Mammary epithelial cell (primary cell): ENCODE results near the gene STARD7.

Experiments
- CTCF ChIP-seq, 2 donors: IDR thresholded peaks in 1 of 2; conservative IDR thresholded peaks in 1 of 2; 2 replicates each; pipeline ENCODE4 v1.5.1; 2011 to 2012; ENCODE audit warnings: inconsistent platforms in 2 of 2, low read length in 2 of 2, mild to moderate bottlenecking in 2 of 2, control low read depth in 1 of 2, low read depth in 1 of 2; ENCODE audit not compliant: insufficient read depth in 1 of 2; ENCODE audit errors: extremely low read depth in 1 of 2
- EZH2 ChIP-seq: IDR thresholded peaks from 2 replicates; pipeline ENCODE4 v1.6.1; 2012; ENCODE audit warnings: low read length, inconsistent platforms, borderline replicate concordance

GRCh38 chr2:96225016-96225533 lies 16.4 kb upstream of the STARD7 start:
- TF ChIP-seq CTCF (conservative IDR thresholded peaks at IDR 0.05 in 1 of 2, IDR thresholded peaks at IDR 0.05 in 1 of 2; ENCODE audit: extremely low read depth in 1 of 2, insufficient read depth in 1 of 2, low read depth in 1 of 2, low read length in 2 of 2): no peak
- no peak for TF ChIP-seq EZH2
